ENCODE measurements around the gene EFHC1.

Gene EFHC1

GRCh38 chr6:52555518-52556233, 135.5 kb downstream of the EFHC1 start:
- DNase-seq (ENCODE audit: low read depth): no peak

GRCh38 chr6:52557389-52558265, 137.5 kb downstream of the EFHC1 start:
- no peak for DNase-seq (ENCODE audit: low read depth)

- no peak for DNase-seq (ENCODE audit: low read depth)
Observed at GRCh38 chr6:52558266-52559000, 138.3 kb downstream of the EFHC1 start.

GRCh38 chr6:52560462-52560861, 140.3 kb downstream of the EFHC1 start:
- peak; percentile 53 for DNase-seq (ENCODE audit: low read depth)

GRCh38 chr6:52562911-52563310, 142.8 kb downstream of the EFHC1 start:
- no peak for DNase-seq (ENCODE audit: low read depth)

- DNase-seq (ENCODE audit: low read depth): no peak
Observed at GRCh38 chr6:52564856-52565255, 144.7 kb downstream of the EFHC1 start.

GRCh38 chr6:52566201-52566600, 146.1 kb downstream of the EFHC1 start:
- DNase-seq (ENCODE audit: low read depth): no peak

GRCh38 chr6:52566853-52567279, 146.7 kb downstream of the EFHC1 start:
- DNase-seq (ENCODE audit: low read depth): peak; percentile 100

- DNase-seq (ENCODE audit: low read depth): peak; percentile 51
Observed at GRCh38 chr6:52568320-52568719, 148.2 kb downstream of the EFHC1 start.

- no peak for DNase-seq (ENCODE audit: low read depth)
Observed at GRCh38 chr6:52570291-52570700, 150.2 kb downstream of the EFHC1 start.

GRCh38 chr6:52571099-52571755, 151.1 kb downstream of the EFHC1 start:
- no peak for DNase-seq (ENCODE audit: low read depth)

GRCh38 chr6:52572536-52572935, 152.4 kb downstream of the EFHC1 start:
- DNase-seq (ENCODE audit: low read depth): no peak

GRCh38 chr6:52573295-52573694, 153.2 kb downstream of the EFHC1 start:
- DNase-seq (ENCODE audit: low read depth): peak; percentile 67
